ENCODE data around the gene C10orf90.

C10orf90 gene

DNA sequence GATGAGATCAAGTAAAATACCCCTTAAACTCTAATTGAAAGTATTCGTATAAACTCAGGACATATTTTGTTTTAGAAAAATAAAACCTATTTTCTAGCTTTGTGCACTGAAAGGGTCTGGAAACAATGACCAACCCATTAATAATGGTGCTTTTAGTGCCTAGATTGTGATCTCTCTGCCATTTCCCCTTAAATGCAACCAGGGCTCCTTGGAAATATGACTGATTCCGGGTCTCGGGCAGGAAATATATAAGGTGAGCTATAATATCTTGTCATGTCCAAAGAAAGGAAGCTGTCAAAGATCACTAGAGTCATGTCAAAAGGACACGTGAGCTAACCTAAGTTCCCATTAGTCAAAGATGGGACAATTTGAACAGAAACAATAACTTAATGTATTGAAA is 269.9 kb downstream of the C10orf90 start:
- H3K4me3 ChIP-seq (ENCODE audit: low read depth, low read length): no peak overlapping the region
- TF ChIP-seq, protein P1, sequence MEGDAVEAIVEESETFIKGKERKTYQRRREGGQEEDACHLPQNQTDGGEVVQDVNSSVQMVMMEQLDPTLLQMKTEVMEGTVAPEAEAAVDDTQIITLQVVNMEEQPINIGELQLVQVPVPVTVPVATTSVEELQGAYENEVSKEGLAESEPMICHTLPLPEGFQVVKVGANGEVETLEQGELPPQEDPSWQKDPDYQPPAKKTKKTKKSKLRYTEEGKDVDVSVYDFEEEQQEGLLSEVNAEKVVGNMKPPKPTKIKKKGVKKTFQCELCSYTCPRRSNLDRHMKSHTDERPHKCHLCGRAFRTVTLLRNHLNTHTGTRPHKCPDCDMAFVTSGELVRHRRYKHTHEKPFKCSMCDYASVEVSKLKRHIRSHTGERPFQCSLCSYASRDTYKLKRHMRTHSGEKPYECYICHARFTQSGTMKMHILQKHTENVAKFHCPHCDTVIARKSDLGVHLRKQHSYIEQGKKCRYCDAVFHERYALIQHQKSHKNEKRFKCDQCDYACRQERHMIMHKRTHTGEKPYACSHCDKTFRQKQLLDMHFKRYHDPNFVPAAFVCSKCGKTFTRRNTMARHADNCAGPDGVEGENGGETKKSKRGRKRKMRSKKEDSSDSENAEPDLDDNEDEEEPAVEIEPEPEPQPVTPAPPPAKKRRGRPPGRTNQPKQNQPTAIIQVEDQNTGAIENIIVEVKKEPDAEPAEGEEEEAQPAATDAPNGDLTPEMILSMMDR (IDR thresholded peaks at IDR 0.05; ENCODE audit: low read depth, low read length): no peak
- TF ChIP-seq MYC (IDR thresholded peaks at IDR 0.05; ENCODE audit: low read depth, low read length) (no peak), POLR2A (IDR thresholded peaks at IDR 0.05; ENCODE audit: extremely low read depth, insufficient read length) (no peak)
- TF ChIP-seq, protein P2, sequence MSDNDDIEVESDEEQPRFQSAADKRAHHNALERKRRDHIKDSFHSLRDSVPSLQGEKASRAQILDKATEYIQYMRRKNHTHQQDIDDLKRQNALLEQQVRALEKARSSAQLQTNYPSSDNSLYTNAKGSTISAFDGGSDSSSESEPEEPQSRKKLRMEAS (IDR thresholded peaks at IDR 0.05; ENCODE audit: low read depth, low read length): no peak
- no peak for DNase-seq (ENCODE audit: low read depth)

DNA sequence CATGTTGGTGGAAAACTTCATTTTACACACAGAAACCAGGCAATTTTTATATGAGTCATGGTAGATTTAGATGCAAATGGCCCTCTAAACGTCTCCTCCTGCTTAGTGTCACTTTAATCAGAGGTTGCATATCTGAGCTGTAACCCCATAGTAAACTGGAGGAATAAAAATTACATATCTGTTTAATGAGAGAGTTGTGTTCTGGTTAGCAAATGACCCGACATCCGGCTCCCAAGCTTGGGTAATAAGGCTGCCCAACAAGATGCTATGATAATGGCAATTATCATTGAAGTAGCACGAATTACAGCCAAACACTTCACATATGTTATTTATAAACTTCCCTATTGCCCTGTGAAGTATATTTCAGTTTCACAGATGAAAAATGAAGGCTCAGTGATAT is 271.6 kb downstream of the C10orf90 start:
- no peak overlapping the region for H3K4me3 ChIP-seq (ENCODE audit: low read depth, low read length)
- TF ChIP-seq POLR2A (IDR thresholded peaks at IDR 0.05; ENCODE audit: extremely low read depth, insufficient read length) (no peak), MYC (IDR thresholded peaks at IDR 0.05; ENCODE audit: low read depth, low read length) (no peak)
- TF ChIP-seq, protein P2 (IDR thresholded peaks at IDR 0.05; ENCODE audit: low read depth, low read length): no peak
- TF ChIP-seq, protein P1 (IDR thresholded peaks at IDR 0.05; ENCODE audit: low read depth, low read length): no peak
- DNase-seq (ENCODE audit: low read depth): no peak

DNA sequence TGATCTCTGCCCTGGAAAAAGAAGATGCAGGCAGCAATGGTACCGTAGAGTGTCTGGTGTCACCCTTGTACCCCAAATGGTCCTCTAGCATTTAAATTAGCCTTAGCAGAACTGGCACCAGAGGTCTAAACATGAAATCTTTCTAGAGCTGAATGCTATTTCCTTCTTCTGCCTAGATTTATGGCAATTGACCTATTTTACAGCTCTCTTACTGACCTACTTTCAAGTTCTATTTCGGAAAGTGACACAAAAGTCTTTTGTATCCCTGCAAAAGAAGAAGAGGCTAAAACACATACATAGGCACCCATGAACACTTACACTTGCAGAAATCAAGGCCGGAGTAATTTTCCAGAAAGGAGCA is 272.1 kb downstream of the C10orf90 start:
- H3K4me3 ChIP-seq (ENCODE audit: low read depth, low read length): no peak overlapping the region
- DNase-seq (ENCODE audit: low read depth): no peak
- TF ChIP-seq, protein P1 (IDR thresholded peaks at IDR 0.05; ENCODE audit: low read depth, low read length): no peak
- TF ChIP-seq, protein P2 (IDR thresholded peaks at IDR 0.05; ENCODE audit: low read depth, low read length): no peak
- TF ChIP-seq POLR2A (IDR thresholded peaks at IDR 0.05; ENCODE audit: extremely low read depth, insufficient read length): no peak
- no peak for TF ChIP-seq MYC (IDR thresholded peaks at IDR 0.05; ENCODE audit: low read depth, low read length)

DNA sequence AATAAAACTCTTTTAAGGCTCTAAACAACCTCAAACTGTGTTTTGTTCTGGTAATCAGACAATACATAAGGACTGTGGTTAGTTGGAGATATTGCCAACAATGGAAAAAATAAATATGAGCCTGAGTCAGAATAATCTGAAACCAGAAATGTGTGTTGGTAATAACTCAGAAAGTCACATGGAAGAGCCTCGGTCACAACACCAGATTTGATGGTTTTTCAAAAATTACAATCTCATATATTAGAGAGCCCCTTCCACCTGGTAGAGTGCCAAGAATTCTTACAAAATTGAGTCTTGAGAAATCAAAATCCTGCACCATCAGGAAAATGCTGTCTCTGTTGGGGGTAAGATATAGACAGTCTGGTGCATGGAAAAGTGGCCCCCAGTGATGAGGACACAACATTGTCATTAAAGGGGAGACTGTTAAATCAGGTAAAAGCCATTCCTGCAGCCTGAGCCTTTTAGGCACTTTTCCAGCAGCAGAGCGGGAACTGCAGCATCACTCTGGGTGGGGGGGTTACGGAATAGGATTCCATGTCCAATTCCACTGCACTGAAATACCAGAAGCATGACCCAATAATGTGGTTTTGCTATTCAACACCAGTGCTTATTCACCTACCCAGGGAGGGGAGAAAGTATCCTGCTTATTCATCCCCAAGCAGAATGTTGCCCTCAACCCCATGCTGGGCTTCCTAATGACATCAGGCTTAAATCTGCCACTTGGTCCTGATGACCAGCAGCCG is 272.7 kb downstream of the C10orf90 start:
- H3K4me3 ChIP-seq (ENCODE audit: low read depth, low read length): no peak overlapping the region
- TF ChIP-seq POLR2A (IDR thresholded peaks at IDR 0.05; ENCODE audit: extremely low read depth, insufficient read length) (no peak), MYC (IDR thresholded peaks at IDR 0.05; ENCODE audit: low read depth, low read length) (no peak)
- TF ChIP-seq, protein P2 (IDR thresholded peaks at IDR 0.05; ENCODE audit: low read depth, low read length): no peak
- TF ChIP-seq, protein P1 (IDR thresholded peaks at IDR 0.05; ENCODE audit: low read depth, low read length): no peak
- DNase-seq (ENCODE audit: low read depth): no peak

DNA sequence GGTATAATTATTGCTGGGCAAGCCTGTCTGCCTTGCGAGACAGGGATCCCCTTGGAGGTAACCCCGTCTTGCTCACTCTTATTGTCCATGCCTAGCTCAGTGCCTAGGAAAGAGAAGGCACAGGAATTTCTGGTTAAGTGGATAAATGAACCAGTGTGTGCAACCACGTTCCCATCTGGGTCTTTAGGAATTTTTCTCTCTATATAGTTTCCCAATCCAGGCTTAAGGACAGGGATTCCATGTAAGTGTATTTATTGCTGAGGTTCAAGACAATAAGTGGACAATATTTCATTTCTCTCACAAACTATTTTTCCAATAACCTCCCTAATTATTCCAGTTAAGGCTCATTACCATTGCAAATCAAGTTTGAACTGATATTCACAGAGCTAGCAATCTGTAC is 273.3 kb downstream of the C10orf90 start:
- H3K4me3 ChIP-seq (ENCODE audit: low read depth, low read length): no peak overlapping the region
- DNase-seq (ENCODE audit: low read depth): no peak
- TF ChIP-seq, protein P2 (IDR thresholded peaks at IDR 0.05; ENCODE audit: low read depth, low read length): no peak
- TF ChIP-seq, protein P1 (IDR thresholded peaks at IDR 0.05; ENCODE audit: low read depth, low read length): no peak
- TF ChIP-seq POLR2A (IDR thresholded peaks at IDR 0.05; ENCODE audit: extremely low read depth, insufficient read length) (no peak), MYC (IDR thresholded peaks at IDR 0.05; ENCODE audit: low read depth, low read length) (no peak)
